AG20443 (cell line): ENCODE data around the gene PPM1J.
"Not testable (repeated sequence)": the region's sequence is repeated elsewhere in the genome, so short reads cannot be mapped to it uniquely, and the experiment has no call there.

Experiments
- DNase-seq: peaks from one replicate; pipeline ENCODE4 v3.0.0; 2012; ENCODE audit warnings: low spot score, mixed read lengths

Gene PPM1J

GRCh38 chr1:112721294-112721693, 6.2 kb upstream of the PPM1J start:
- DNase-seq: not testable (repeated sequence)

- no peak for DNase-seq
Observed at GRCh38 chr1:112720800-112721199, 5.7 kb upstream of the PPM1J start.

GRCh38 chr1:112719706-112720105, 4.6 kb upstream of the PPM1J start:
- no peak for DNase-seq

- DNase-seq: peak; percentile 89
Observed at GRCh38 chr1:112718691-112719418, 3.7 kb upstream of the PPM1J start.

- DNase-seq: no peak
Observed at GRCh38 chr1:112717263-112717873, 2.2 kb upstream of the PPM1J start.

GRCh38 chr1:112716133-112716720, 1.1 kb upstream of the PPM1J start:
- peak; percentile 91 for DNase-seq

GRCh38 chr1:112714313-112715263, 544 bp downstream of the PPM1J start:
- no peak for DNase-seq

GRCh38 chr1:112713466-112714312, 1.4 kb downstream of the PPM1J start:
- DNase-seq: no peak

- DNase-seq: no peak
Observed at GRCh38 chr1:112712701-112713128, 2.4 kb downstream of the PPM1J start.

- no peak for DNase-seq
Observed at GRCh38 chr1:112712191-112712590, 2.9 kb downstream of the PPM1J start.

GRCh38 chr1:112711670-112712069, 3.5 kb downstream of the PPM1J start:
- no peak for DNase-seq

GRCh38 chr1:112711041-112711440, 4.1 kb downstream of the PPM1J start:
- DNase-seq: no peak

- DNase-seq: no peak
Observed at GRCh38 chr1:112710586-112710985, 4.5 kb downstream of the PPM1J start.

- DNase-seq: no peak
Observed at GRCh38 chr1:112710159-112710558, 5.0 kb downstream of the PPM1J start.

- DNase-seq: no peak
Observed at GRCh38 chr1:112708489-112708888, 6.6 kb downstream of the PPM1J start.

GRCh38 chr1:112708002-112708448, 7.1 kb downstream of the PPM1J start:
- DNase-seq: no peak

GRCh38 chr1:112707221-112708001, 7.7 kb downstream of the PPM1J start:
- DNase-seq: peak; percentile 89

GRCh38 chr1:112706505-112707220, 8.5 kb downstream of the PPM1J start, which contains the start of gene RHOC:
RHOC (minus strand) TSS chr1:112707127; CDS start chr1:112703799, 3,328 bp downstream.
- peak; percentile 93 for DNase-seq

GRCh38 chr1:112704934-112705627, 10.1 kb downstream of the PPM1J start:
- peak; percentile 91 for DNase-seq
